ENCODE measurements around the gene LRP1-AS. TPM values are rescaled to one million over a fixed set of nuclear protein-coding genes. Genes with fewer than 3 reads are reported as not detected.

LRP1-AS gene
- total RNA-seq, 1 donor: not detected

DNA sequence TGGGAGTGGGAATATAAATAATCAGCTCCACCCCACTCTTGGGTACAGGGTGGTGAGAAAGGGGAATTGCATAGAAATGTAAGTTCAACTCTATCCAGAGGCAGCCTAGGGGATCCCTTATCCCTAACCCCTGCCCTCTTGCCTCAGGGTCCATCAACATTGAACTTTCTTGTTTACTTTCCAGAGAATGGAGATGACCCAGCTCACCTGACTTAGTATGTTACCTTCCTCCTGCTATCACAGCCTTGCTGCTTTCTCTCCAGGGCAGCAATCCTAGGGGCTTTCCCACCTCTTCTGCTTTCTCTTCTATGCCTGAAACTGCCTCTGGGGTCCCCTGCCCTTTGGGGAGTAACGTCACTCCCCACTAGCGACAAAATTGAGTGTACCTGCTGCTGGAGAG is 16.5 kb downstream of the LRP1-AS start:
- TF ChIP-seq, protein P1, sequence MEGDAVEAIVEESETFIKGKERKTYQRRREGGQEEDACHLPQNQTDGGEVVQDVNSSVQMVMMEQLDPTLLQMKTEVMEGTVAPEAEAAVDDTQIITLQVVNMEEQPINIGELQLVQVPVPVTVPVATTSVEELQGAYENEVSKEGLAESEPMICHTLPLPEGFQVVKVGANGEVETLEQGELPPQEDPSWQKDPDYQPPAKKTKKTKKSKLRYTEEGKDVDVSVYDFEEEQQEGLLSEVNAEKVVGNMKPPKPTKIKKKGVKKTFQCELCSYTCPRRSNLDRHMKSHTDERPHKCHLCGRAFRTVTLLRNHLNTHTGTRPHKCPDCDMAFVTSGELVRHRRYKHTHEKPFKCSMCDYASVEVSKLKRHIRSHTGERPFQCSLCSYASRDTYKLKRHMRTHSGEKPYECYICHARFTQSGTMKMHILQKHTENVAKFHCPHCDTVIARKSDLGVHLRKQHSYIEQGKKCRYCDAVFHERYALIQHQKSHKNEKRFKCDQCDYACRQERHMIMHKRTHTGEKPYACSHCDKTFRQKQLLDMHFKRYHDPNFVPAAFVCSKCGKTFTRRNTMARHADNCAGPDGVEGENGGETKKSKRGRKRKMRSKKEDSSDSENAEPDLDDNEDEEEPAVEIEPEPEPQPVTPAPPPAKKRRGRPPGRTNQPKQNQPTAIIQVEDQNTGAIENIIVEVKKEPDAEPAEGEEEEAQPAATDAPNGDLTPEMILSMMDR (IDR thresholded peaks at IDR 0.05; ENCODE audit: insufficient read depth, low read length): no peak
- peak overlapping the region; percentile 89 for H3K4me3 ChIP-seq (ENCODE audit: low read depth, low read length)
- DNase-seq (ENCODE audit: low read depth): no peak

DNA sequence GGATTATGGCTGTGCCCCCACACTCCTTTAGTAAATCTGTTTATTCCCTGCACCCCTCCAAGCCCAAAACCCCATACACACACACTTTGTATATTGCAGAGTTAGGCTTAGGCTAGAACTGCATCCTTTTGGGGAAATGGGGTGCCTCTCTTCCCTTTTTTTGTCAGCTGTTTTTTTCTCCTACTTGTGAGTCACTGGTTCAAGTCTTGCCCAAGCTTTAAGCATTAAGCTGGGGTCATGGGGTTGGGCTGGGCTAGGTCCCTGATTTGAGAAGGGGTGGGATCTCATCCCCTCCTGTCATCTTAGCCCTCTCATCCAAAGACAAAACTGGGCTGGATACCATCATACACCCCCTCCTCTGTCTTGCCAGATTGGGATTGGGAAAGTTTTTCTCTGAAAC is 17.5 kb downstream of the LRP1-AS start:
- peak overlapping the region; percentile 89 for H3K4me3 ChIP-seq (ENCODE audit: low read depth, low read length)
- TF ChIP-seq, protein P1 (IDR thresholded peaks at IDR 0.05; ENCODE audit: insufficient read depth, low read length): no peak
- peak; percentile 87 for DNase-seq (ENCODE audit: low read depth)

DNA sequence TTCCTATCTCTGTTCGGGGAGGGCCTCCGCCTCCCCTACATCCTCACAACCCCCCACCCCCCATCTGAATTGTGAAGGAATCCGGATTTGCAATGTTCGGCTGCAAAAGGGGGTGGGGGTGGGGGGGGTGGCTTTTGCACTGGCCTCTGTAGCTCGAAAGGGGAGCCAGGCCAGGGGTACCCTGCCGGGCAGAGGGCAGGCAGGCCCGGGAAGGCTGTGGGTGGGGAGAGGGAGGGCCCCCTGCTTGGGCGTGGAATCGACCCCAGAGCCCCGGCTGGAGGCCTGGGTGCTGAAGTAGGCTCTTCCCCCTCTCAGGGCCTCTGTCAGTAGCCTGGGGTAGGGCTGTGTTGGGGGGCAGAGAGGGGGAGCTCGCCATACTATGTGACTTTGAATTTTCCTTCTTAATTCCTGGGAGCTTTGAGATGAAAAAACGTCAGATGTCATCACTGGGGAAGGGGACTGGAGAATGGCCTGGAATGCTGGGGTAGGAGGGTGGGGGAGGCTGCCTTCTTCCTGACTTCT is 18.0 kb downstream of the LRP1-AS start:
- TF ChIP-seq, protein P1 (IDR thresholded peaks at IDR 0.05; ENCODE audit: insufficient read depth, low read length): no peak
- no peak for DNase-seq (ENCODE audit: low read depth)

DNA sequence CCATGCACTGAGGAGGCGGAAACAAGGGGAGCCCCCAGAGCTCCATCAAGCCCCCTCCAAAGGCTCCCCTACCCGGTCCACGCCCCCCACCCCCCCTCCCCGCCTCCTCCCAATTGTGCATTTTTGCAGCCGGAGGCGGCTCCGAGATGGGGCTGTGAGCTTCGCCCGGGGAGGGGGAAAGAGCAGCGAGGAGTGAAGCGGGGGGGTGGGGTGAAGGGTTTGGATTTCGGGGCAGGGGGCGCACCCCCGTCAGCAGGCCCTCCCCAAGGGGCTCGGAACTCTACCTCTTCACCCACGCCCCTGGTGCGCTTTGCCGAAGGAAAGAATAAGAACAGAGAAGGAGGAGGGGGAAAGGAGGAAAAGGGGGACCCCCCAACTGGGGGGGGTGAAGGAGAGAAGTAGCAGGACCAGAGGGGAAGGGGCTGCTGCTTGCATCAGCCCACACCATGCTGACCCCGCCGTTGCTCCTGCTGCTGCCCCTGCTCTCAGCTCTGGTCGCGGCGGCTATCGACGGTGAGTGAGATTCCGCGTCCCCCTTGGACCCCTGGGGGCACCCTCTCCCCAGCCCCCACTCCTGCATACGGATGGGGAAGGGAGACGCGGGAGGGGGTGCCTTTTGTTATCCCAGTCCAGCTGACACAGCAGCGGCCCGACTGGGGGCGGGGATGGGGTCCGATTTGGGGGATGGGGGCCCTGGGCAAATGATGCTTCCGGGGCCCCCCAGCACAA is 18.7 kb downstream of the LRP1-AS start:
- H3K4me3 ChIP-seq (ENCODE audit: low read depth, low read length): peak overlapping the region; percentile 89
- TF ChIP-seq, protein P1 (IDR thresholded peaks at IDR 0.05; ENCODE audit: insufficient read depth, low read length): no peak
- no peak for DNase-seq (ENCODE audit: low read depth)

More for the DNA sequence above, 18.0 kb downstream of the LRP1-AS start:
- peak overlapping the region; percentile 89 for H3K4me3 ChIP-seq (ENCODE audit: low read depth, low read length)

DNA sequence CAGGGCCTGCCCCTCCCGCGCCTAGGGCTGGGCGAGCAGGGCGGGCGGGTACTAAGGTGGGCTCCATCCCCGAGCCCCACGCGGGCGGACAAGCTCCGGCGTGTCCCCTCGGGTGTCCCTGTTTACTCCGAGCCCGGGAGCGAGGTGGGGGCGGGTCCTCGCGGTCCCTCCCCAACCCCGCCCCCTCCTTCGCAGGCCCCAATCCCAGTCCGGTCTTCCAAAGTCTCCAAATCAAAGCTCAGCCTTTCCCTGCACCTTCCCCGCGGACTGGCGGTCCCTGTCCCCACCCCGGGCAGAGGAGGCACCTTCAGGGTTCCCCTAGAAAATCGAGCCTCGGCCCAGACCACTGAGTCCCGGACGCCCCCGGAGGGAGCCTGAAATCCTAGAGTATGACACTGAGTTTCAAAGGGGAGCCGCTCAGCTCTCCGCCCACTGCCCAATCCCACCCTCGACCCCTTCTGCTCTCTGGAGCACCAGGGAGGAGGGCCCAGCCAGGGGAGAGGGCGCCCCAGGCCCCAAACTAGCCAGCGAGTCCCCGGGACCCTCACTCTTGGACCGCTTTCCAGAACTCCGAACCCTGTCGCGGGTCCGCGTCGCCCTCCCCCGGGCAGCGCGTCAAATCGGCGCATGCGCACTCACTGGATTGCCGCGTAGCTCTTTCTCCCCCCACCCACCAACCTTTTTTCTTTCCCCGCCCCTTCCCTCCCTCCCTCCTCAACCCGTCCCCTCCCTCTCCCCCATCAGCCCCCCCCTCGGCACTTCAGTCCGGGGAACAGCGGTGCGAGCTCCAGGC is 19.5 kb downstream of the LRP1-AS start, which contains the start of gene LRP1:
LRP1 (plus strand) TSS at position 758 of the 793 bp plus-strand sequence. CDS start 482 bp downstream, outside the sequence.
- peak; percentile 93 for DNase-seq (ENCODE audit: low read depth)
- TF ChIP-seq, protein P1 (IDR thresholded peaks at IDR 0.05; ENCODE audit: insufficient read depth, low read length): no peak
- H3K4me3 ChIP-seq (ENCODE audit: low read depth, low read length): peak within 1 kb of the TSS; percentile 89

DNA sequence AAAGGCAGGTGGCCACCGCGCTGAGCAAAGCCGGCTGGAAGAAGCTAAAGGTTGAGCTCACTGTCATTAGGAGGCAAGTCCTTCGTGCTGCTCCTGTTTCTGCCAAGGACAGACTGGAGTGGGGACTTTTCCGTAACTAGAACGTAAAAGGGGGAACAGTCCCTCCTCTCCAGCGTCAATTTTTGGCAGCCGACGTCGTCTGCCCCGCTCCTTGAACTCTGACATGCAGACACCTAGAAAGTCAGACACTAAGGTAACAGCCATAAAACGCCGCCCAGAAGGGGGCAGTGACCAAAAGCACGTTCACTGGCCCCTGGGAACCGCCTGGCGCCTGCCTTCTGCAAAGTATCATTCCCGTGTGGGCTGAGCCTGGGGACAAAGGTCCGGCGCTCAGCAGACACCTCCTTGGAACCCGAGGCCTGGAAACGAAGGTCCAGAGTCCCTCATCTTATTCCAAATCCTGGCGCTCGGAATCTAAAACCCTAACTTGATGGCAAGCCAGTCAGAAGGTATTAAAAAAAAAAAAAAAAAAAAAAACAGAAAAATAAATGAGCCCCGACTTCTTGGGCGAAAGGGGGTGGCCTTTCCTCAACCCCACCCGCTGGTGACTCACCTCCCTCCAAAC is 20.2 kb downstream of the LRP1-AS start:
- TF ChIP-seq, protein P1 (IDR thresholded peaks at IDR 0.05; ENCODE audit: insufficient read depth, low read length): peak; percentile 30
- no peak for DNase-seq (ENCODE audit: low read depth)
- peak overlapping the region; percentile 89 for H3K4me3 ChIP-seq (ENCODE audit: low read depth, low read length)

Measured in fibroblast of the aortic adventitia (primary cell).